HepG2 (cell line): ENCODE data around the gene RTF1. TPM values are rescaled to one million over a fixed set of nuclear protein-coding genes. Genes with fewer than 3 reads are reported as not detected.

Experiments
- CBX1 ChIP-seq: IDR thresholded peaks from one replicate; pipeline ENCODE4 v1.6.1; 2016; ENCODE audit warnings: antibody characterized with exemption, low read depth
- DZIP1 ChIP-seq: sonication (generic); formaldehyde crosslinking; IDR thresholded peaks from 2 replicates; pipeline ENCODE4 v1.5.0; 2020; ENCODE audit warnings: mild to moderate bottlenecking, missing genetic modification reagents
- GABPA ChIP-seq, 2 experiments: IDR thresholded peaks; 2 replicates each; pipeline ENCODE4 v1.6.1; 2011 to 2016; ENCODE audit warnings: low read depth in 2 of 2, low read length in 1 of 2, missing biosample characterization in 1 of 2, missing genetic modification characterization in 1 of 2
- HBP1 ChIP-seq: IDR thresholded peaks from 2 replicates; pipeline ENCODE4 v1.6.1; 2016; ENCODE audit warnings: low read depth, control low read depth
- HHEX ChIP-seq: IDR thresholded peaks from 2 replicates; pipeline ENCODE4 v1.6.1; 2016; ENCODE audit warnings: control low read depth
- NFKBIZ ChIP-seq: IDR thresholded peaks from 2 replicates; pipeline ENCODE4 v1.6.1; 2018; ENCODE audit warnings: missing genetic modification reagents, missing compliant biosample characterization
- RNF219 ChIP-seq: sonication (generic); formaldehyde crosslinking; IDR thresholded peaks from 2 replicates; pipeline ENCODE4 v1.5.0; 2020; ENCODE audit warnings: mild to moderate bottlenecking, missing genetic modification reagents
- ZBED4 ChIP-seq: sonication (generic); formaldehyde crosslinking; IDR thresholded peaks from 2 replicates; pipeline ENCODE4 v1.4.0; 2020; ENCODE audit warnings: missing genetic modification reagents, borderline replicate concordance
- ZBTB33 ChIP-seq: sonication (generic); formaldehyde crosslinking; IDR thresholded peaks from 2 replicates; pipeline ENCODE4 v1.4.0; 2020; ENCODE audit warnings: missing genetic modification reagents
- ZNF230 ChIP-seq: sonication (generic); formaldehyde crosslinking; IDR thresholded peaks from 2 replicates; pipeline ENCODE4 v1.4.0; 2020; ENCODE audit warnings: mild to moderate bottlenecking, missing genetic modification reagents
- ZNF232 ChIP-seq: sonication (generic); formaldehyde crosslinking; IDR thresholded peaks from 2 replicates; pipeline ENCODE4 v1.4.0; 2020; ENCODE audit warnings: missing genetic modification reagents, borderline replicate concordance
- ZNF441 ChIP-seq: sonication (generic); formaldehyde crosslinking; IDR thresholded peaks from 2 replicates; pipeline ENCODE4 v1.7.0; 2021; ENCODE audit warnings: missing genetic modification reagents, borderline replicate concordance
- ZNF501 ChIP-seq: sonication (generic); formaldehyde crosslinking; IDR thresholded peaks from 2 replicates; pipeline ENCODE4 v1.5.1; 2020; ENCODE audit warnings: mild to moderate bottlenecking, moderate library complexity, missing genetic modification reagents
- ZNF883 ChIP-seq: sonication (generic); formaldehyde crosslinking; IDR thresholded peaks from 2 replicates; pipeline ENCODE4 v1.5.1; 2020; ENCODE audit warnings: mild to moderate bottlenecking, missing genetic modification reagents; ENCODE audit errors: not compliant biosample characterization
- polyA plus RNA-seq, 8 experiments: library from polyadenylated mRNA; depleted of rRNA in 3 of 8; stranded (reverse) in 7 of 8; unstranded in 1 of 8; fragments of >200 nt; fragmentation: Illumina TruSeq in 4 of 8; extraction: Trizol in 4 of 8; gene quantifications; 2 replicates each; pipeline versions ENCODE4 v1.2.1 to v1.2.3, GENCODE V29; 2011 to 2016; ENCODE audit warnings: low read depth in 4 of 8, missing spikeins in 1 of 8, mixed read lengths in 1 of 8; ENCODE audit not compliant: insufficient read depth in 1 of 8
- total RNA-seq, 5 experiments: library from RNA; depleted of rRNA; stranded (reverse); fragments of >200 nt; fragmentation: Illumina TruSeq; extraction: Trizol; gene quantifications; 2 replicates each; pipeline ENCODE4 v1.2.3, GENCODE V29; 2016; ENCODE audit warnings: low read depth in 1 of 5

RTF1 gene
- total and polyA plus RNA-seq, 2 of the 13 experiments (the other 11 are each of a cell fraction or from before 2014, with no cell fraction given), result 13.9 to 17.9 TPM

GRCh38 chr15:41495736-41496599 is 79.1 kb downstream of the RTF1 start (continued):
- TF ChIP-seq HBP1 (CRISPR knock-in tag) (peak; percentile 69; the same call in 1 of the 2 replicates), ZNF883 (peak; percentile 47), ZNF230 (CRISPR knock-in tag) (peak; percentile 80), RNF219 (0 out of 2 replicates have a peak, but pooled peaks have one; percentile 62), NFKBIZ (CRISPR knock-in tag) (peak; percentile 68), ZNF501 (CRISPR knock-in tag) (peak; percentile 83), HHEX (CRISPR knock-in tag) (no peak; the same call in 1 of the 2 replicates), CBX1 (peak; percentile 17), GABPA (IDR thresholded peaks at IDR 0.05; ENCODE audit: low read depth, low read length) (no peak), GABPA (CRISPR knock-in tag; IDR thresholded peaks at IDR 0.05; ENCODE audit: low read depth) (no peak), ZBTB33 (CRISPR knock-in tag) (0 out of 2 replicates have a peak, but pooled peaks have one; percentile 14), ZNF232 (peak; percentile 71; the same call in 1 of the 2 replicates), DZIP1 (peak; percentile 97), ZNF441 (CRISPR knock-in tag) (peak; percentile 72; the same call in 1 of the 2 replicates), ZBED4 (CRISPR knock-in tag) (peak; percentile 62; the same call in 1 of the 2 replicates)
